Ascending aorta (tissue), 2 donors: ENCODE data around the gene SNED1. TPM values are rescaled to one million over a fixed set of nuclear protein-coding genes. Genes with fewer than 3 reads are reported as not detected.

Experiments
- DNase-seq, 2 donors: peaks; one replicate each; pipeline ENCODE4 v3.0.0-alpha.2; 2019; ENCODE audit warnings: low spot score in 2 of 2
- H3K27ac ChIP-seq, 2 donors: fragments of 200-600 bp; sonication (generic); one replicate each; pipeline ENCODE4 v1.5.1; 2016 to 2017; ENCODE audit warnings: mild to moderate bottlenecking in 1 of 2
- H3K27me3 ChIP-seq: fragments of 200-600 bp; sonication (generic); one replicate; pipeline ENCODE4 v1.5.1; 2017
- H3K36me3 ChIP-seq, 2 donors: fragments of 200-600 bp; sonication (generic); one replicate each; pipeline ENCODE4 v1.5.1; 2016
- H3K4me1 ChIP-seq, 2 donors: fragments of 200-600 bp; sonication (generic); one replicate each; pipeline ENCODE4 v1.5.1; 2016 to 2017; ENCODE audit warnings: mild to moderate bottlenecking in 1 of 2
- H3K4me3 ChIP-seq, 2 donors: fragments of 200-600 bp; sonication (generic); one replicate each; pipeline ENCODE4 v1.5.1; 2016 to 2017; ENCODE audit warnings: mild to moderate bottlenecking in 1 of 2
- H3K9me3 ChIP-seq, 2 donors: fragments of 200-600 bp; sonication (generic); one replicate each; pipeline ENCODE4 v1.5.1; 2016
- intact Hi-C: fragments of 100-400 bp; cut with DNase I; formaldehyde crosslinking; loops from one replicate; pipeline ENCODE4 v1.15.1; 2023
- total RNA-seq: library from RNA; depleted of rRNA; stranded (reverse); fragments of >200 nt; gene quantifications from one replicate; pipeline ENCODE4 v1.1.0, GENCODE V29; 2016
- TF ChIP-seq, protein P1 (sequence below), 3 experiments: fragments of 200-600 bp in 2 of 3; fragments of 450-650 bp in 1 of 3; sonication (generic) in 2 of 3; IDR thresholded peaks; one replicate each; pipeline ENCODE4 v1.5.1; 2016 to 2019; ENCODE audit warnings: antibody characterized with exemption in 3 of 3, mild to moderate bottlenecking in 1 of 3, moderate library complexity in 1 of 3

Gene SNED1
- total RNA-seq, 1 donor from 2014 or later, result 84.3 TPM

DNA sequence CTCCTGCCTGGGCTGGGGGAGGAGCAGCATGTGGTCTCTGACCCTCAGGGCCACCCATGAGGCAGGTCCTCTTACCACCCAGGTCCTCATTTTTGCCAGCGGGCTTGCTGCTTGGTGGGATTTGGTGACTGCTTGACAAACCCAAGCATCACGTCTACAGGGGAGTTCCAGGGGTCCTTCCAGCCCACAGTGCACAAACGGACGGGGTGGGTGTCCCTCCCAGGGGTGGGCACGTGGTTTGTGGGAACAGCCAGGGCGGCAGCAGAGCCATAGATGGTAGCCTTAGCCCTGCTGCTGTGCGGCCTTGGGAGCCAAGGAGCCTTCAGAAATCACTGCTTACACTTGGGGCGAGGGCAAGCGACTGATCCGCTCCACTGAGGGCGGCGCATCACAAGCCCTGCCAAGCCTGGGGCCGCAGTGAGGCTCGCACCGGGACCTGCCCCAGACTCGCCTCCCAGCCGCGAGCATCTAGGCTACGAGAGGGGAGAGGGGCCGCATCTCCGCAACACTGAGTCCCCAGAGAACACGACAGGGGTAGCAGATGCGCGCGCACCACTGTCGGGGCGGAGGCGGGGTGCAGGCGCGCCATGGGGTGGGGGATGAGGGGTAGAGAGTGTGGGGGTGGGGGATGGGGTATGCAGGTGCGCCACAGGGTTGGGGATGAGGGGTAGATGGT, 36.9 kb downstream of the SNED1 start:
- Histone ChIP-seq H3K27ac (no peak overlapping the region), H3K9me3 (no peaks in the 10 kb centered on the region), H3K36me3 (peaks cover 23 to 76% of the 10 kb centered on the region in 2 donors), H3K27me3 (no peaks in the 10 kb centered on the region), H3K4me3 (peak overlapping the region in 1 of 2 donors; percentile 24), H3K4me1 (peaks cover 0 to 5% of the 10 kb centered on the region in 2 donors)
- DNase-seq, result peak in 1 of 2 donors; percentile 50
- intact Hi-C loops, result no loop called here
- TF ChIP-seq, protein P1, sequence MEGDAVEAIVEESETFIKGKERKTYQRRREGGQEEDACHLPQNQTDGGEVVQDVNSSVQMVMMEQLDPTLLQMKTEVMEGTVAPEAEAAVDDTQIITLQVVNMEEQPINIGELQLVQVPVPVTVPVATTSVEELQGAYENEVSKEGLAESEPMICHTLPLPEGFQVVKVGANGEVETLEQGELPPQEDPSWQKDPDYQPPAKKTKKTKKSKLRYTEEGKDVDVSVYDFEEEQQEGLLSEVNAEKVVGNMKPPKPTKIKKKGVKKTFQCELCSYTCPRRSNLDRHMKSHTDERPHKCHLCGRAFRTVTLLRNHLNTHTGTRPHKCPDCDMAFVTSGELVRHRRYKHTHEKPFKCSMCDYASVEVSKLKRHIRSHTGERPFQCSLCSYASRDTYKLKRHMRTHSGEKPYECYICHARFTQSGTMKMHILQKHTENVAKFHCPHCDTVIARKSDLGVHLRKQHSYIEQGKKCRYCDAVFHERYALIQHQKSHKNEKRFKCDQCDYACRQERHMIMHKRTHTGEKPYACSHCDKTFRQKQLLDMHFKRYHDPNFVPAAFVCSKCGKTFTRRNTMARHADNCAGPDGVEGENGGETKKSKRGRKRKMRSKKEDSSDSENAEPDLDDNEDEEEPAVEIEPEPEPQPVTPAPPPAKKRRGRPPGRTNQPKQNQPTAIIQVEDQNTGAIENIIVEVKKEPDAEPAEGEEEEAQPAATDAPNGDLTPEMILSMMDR (IDR thresholded peaks at IDR 0.05), result no peak

- TF ChIP-seq, protein P1 (IDR thresholded peaks at IDR 0.05), result no peak
- intact Hi-C loops, result no loop called here
- Histone ChIP-seq H3K4me1 (peaks cover 0 to 5% of the 10 kb centered on the region in 2 donors), H3K9me3 (no peaks in the 10 kb centered on the region), H3K4me3 (peak overlapping the region in 1 of 2 donors; percentile 46), H3K27me3 (no peaks in the 10 kb centered on the region), H3K36me3 (peaks cover 27 to 76% of the 10 kb centered on the region in 2 donors), H3K27ac (no peak overlapping the region)
- peak in 1 of 2 donors; percentile 62 for DNase-seq
Observed at GRCh38 chr2:241035818-241036396, 37.5 kb downstream of the SNED1 start.

DNA sequence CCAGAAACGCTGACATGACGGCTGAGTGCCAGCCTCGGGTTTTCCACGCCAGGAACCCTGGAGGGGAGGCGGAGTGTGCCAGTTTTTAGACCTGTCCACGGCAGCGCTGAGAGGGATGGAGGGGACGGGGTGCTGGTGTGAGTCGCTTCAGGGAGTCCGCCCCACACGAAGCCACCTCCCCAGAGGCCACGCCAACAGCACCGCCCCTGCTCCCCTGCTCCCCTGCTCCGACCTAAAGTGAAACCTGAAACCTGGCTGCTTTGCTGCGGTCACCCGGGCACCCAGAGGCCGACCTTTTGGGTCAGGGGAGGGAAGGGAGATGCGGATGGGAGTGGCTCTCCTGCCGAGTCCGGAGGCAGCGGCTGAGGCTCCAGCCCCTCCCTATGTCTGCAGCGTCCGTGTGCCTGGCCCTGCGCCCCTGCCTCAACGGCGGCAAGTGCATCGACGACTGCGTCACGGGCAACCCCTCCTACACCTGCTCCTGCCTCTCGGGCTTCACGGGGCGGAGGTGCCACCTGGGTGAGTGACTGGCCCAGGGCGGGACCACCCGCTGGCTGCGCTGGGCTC, 38.1 kb downstream of the SNED1 start:
- Histone ChIP-seq H3K4me1 (peaks cover 0 to 5% of the 10 kb centered on the region in 2 donors), H3K4me3 (peak overlapping the region in 1 of 2 donors; percentile 46)
- peak in 1 of 2 donors; percentile 62 for DNase-seq

DNA sequence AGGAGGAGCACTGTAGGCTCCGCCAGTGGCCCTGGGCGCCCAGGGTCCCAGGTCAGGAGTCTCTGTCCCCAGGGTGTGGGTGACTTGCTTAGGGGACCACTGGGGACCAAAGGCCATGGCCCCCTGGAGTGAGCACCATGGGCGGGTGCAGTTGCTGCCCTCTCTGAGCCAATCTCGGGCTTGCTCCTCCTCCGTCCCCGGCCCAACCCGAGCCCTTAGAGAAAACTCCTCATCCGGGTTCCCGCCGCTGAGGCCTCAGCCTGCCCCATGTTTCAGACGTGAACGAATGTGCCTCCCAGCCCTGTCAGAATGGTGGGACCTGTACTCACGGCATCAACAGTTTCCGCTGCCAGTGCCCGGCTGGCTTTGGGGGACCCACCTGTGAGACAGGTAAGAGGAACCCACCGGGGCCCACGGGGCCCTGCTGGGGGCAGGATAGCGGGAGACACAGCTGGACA, 38.6 kb downstream of the SNED1 start:
- Histone ChIP-seq H3K36me3 (peaks cover 22 to 77% of the 10 kb centered on the region in 2 donors), H3K9me3 (no peaks in the 10 kb centered on the region), H3K27me3 (no peaks in the 10 kb centered on the region), H3K4me1 (peaks cover 0 to 5% of the 10 kb centered on the region in 2 donors), H3K4me3 (no peak overlapping the region), H3K27ac (no peak overlapping the region)
- TF ChIP-seq, protein P1 (IDR thresholded peaks at IDR 0.05), result no peak
- DNase-seq, result peak in 1 of 2 donors; percentile 62
- intact Hi-C loops, result no loop called here

More for the DNA sequence above, 38.1 kb downstream of the SNED1 start:
- no peaks in the 10 kb centered on the region for H3K27me3 ChIP-seq
- H3K9me3 ChIP-seq, result no peaks in the 10 kb centered on the region
- TF ChIP-seq, protein P1 (IDR thresholded peaks at IDR 0.05), result no peak
- H3K27ac ChIP-seq, result no peak overlapping the region
- H3K36me3 ChIP-seq, result peaks cover 24 to 76% of the 10 kb centered on the region in 2 donors
- intact Hi-C loops, result no loop called here

DNA sequence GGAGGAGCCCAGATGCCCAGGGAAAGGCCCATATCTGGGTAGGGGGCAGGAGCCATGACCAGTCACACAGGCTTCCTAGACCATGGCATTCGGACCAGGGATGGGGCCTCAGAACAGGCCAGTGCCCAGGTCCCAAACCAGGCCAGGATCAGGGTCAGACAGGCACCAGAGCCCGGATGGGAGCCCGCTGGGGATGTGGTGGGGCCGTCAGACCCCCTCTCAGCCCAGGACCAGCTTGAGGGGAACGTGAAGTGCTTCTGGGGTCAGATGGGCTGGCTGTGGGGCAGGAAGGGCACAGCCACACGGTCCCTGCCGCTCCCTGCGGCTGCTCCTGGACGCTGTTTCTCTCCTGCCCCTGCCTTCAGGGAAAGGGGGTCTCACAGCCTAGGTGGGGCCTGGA, 39.1 kb downstream of the SNED1 start:
- TF ChIP-seq, protein P1 (IDR thresholded peaks at IDR 0.05), result no peak
- no peak overlapping the region for H3K4me3 ChIP-seq
- peaks cover 0 to 5% of the 10 kb centered on the region in 2 donors for H3K4me1 ChIP-seq
- no peak for DNase-seq
- H3K27me3 ChIP-seq, result no peaks in the 10 kb centered on the region
- H3K9me3 ChIP-seq, result no peaks in the 10 kb centered on the region
- H3K27ac ChIP-seq, result no peak overlapping the region
- peaks cover 21 to 78% of the 10 kb centered on the region in 2 donors for H3K36me3 ChIP-seq
- intact Hi-C loops, result no loop called here
